HFF-Myc (cell line): ENCODE results near the gene PRELID1.
"Not testable (repeated sequence)": the region's sequence is repeated elsewhere in the genome, so short reads cannot be mapped to it uniquely, and the experiment has no call there.

Experiments used
- DNase-seq: peaks from one replicate; pipeline ENCODE4 v3.0.0-alpha.2; 2011; ENCODE audit warnings: low read depth; ENCODE audit errors: extremely low read depth
- H3K4me3 ChIP-seq: replicated peaks from 2 replicates; pipeline ENCODE4 v1.5.1; 2011; ENCODE audit warnings: low read depth, mild to moderate bottlenecking, control low read depth, low read length
- CTCF ChIP-seq: IDR thresholded peaks from 2 replicates; pipeline ENCODE4 v1.5.1; 2012; ENCODE audit warnings: mild to moderate bottlenecking, low read depth, low read length, control low read depth; ENCODE audit errors: missing control alignments

Gene PRELID1

GRCh38 chr5:177303925-177304391 lies 359 bp downstream of the PRELID1 start:
- no peak for TF ChIP-seq CTCF
- no peak for DNase-seq
- H3K4me3 ChIP-seq = peak overlapping the region; percentile 78

GRCh38 chr5:177304392-177305119 lies 957 bp downstream of the PRELID1 start:
- peak overlapping the region; percentile 78 for H3K4me3 ChIP-seq
- TF ChIP-seq CTCF = no peak
- DNase-seq = no peak

- not testable (repeated sequence) for H3K4me3 ChIP-seq, DNase-seq
Measured at GRCh38 chr5:177306103-177306640, 2.6 kb downstream of the PRELID1 start.

DNA sequence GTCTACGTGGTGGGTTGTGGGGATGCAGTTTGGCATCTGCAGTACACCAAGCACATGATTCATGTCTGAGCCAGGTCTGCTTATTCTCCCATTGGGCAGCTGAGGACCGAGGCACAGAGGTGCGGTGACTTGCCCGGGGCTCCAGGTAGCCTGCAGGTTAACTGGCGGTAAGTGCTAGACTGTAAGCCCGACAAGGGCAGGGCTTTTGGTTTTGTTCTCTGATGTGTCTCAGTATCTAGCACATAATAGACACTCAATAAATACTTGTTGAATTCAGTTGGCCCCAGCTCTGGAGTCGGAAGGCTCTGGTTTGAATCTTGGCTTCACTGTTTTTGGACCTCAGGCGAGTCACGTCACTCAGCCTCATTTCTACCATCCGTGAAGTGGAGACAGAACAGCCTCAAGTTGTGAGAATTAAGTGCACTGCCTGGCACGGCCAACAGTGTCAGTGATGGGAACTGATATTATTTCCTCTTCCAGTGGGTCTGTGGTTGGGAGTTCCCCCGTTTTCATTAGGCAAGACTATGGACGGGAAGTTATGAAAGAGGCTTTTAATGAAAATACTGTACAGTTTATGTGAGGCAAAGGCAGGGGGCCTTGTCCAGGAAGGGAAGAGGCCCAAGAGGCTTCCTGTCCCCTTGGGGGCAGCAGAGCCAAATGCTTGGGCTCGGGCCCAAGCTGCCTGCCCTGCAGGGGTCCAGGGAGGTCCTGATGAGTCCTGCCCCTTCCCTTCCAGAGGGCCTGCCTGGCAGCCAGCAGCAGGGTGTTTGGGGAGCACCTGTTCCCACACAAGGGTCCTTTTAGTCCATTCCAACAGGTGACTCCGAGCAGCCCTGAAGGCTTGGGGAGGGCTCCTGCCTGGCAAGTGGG lies 3.3 kb downstream of the PRELID1 start:
- no peak for DNase-seq
- no peak overlapping the region for H3K4me3 ChIP-seq
- no peak for TF ChIP-seq CTCF

DNA sequence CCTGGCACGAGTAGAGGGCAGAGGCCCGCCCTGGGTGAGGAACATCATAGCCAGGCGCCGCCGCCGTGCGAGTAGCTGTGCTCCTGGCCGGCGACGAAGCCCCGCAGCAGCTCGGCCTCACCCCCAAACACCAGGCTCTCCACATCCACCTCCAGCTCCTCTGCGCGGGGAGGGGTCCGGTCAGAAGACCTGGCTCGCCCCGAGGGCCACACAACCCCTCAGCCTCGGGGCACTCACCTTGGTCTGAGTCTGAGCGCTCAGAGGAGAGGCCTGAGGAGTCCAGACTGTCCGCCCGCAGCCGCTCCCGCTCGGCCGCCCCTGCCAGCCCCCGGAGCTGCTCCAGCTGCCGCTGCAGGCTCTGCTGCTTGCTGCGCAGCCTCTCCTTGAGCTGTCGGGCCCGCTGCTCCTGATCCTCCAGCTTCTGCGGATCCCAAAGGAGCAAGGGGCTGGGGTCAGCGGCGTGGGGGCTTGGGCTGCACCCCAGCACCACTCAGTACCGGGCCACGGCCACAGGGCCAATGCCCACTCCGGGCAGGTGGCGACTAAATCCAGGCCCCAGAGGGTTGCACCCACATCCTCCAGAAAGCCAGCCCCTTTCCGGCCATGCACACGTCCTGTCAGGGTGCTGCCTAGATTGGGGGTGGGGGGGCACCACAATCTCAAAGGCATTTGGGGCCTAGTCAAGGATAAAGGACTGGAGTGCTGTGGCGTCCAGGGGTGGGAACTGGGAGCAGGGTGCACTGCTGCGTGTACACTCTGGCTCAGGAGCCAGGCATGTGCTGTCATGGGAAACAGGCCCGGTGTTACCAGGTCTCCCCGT lies 4.2 kb downstream of the PRELID1 start:
- no peak for TF ChIP-seq CTCF
- no peak for DNase-seq
- H3K4me3 ChIP-seq = no peak overlapping the region

DNA sequence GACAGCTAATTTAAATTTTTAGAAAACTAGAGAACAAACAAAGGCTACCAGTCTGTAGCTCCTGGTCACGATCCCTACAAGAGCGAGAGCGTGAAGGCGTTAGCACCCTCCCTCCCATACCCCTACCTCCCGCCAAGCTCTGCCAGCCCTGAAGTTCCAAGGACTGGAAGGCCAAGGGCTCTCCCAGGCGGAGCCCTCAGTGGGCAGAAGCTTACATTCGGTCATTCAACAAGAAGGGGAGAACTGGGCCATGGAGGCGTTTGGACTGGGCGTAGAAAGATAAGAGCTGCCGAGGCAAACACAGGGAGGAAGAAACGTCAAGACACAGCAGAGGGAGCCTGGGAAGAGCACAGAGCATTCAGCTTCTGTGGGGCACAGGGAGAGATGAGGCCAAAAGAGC lies 5.1 kb downstream of the PRELID1 start:
- no peak overlapping the region for H3K4me3 ChIP-seq

More for the DNA sequence above, 5.1 kb downstream of the PRELID1 start:
- no peak for TF ChIP-seq CTCF
- no peak for DNase-seq
